A549 (cell line): Measurements from ENCODE around the gene RAE1. TPM values are rescaled to one million over a fixed set of nuclear protein-coding genes. Genes with fewer than 3 reads are reported as not detected.
A peak's percentile ranks its signal among the peaks of the same experiment; 100 is the strongest.

Experiments
- ATAC-seq, 2 experiments: fragments of 200-7000 bp in 1 of 2; fragments of >200 bp in 1 of 2; cut with Nextera tagmentation in 1 of 2; cut with Tn5 transposase in 1 of 2; 3 replicates each; pipeline versions ENCODE4 v1.8.0 to v1.9.1; 2018 to 2020; ENCODE audit warnings: mild to moderate bottlenecking in 1 of 2, moderate library complexity in 1 of 2
- CTCF ChIA-PET: fragments of 300-600 bp; sonication (Branson Sonifier 250); formaldehyde crosslinking; extraction: SDS; loops from one replicate; lab custom pipeline; 2021; ENCODE audit warnings: antibody characterized with exemption, inconsistent platforms; lab: Yijun Ruan, JAX
- POLR2A ChIA-PET: fragments of 350-600 bp; formaldehyde crosslinking; extraction: SDS; loops from one replicate; lab custom pipeline; 2021; ENCODE audit warnings: antibody characterized with exemption, inconsistent platforms; lab: Yijun Ruan, JAX
- DNase-seq, 2 experiments: peaks; one replicate each; pipeline versions ENCODE4 v3.0.0 to v3.0.0-alpha.2; 2011 to 2016; ENCODE audit warnings: low read depth in 1 of 2, low spot score in 1 of 2
- FAIRE-seq: peaks from 2 replicates; lab custom pipeline; 2011; peaks lifted over from hg19 to GRCh38; lab: Jason Lieb, UNC
- H3K27ac ChIP-seq, 2 experiments: fragments of >200 bp; sonication (Bioruptor Twin); formaldehyde crosslinking; 3 replicates each; pipeline ENCODE4 v1.5.1; 2016 to 2017
- H3K4me1 ChIP-seq: fragments of >200 bp; sonication (Bioruptor Twin); formaldehyde crosslinking; 3 replicates; pipeline ENCODE4 v1.6.1; 2016
- H3K4me2 ChIP-seq: fragments of >200 bp; sonication (Bioruptor Twin); formaldehyde crosslinking; 3 replicates; pipeline ENCODE4 v1.6.1; 2016
- H3K4me3 ChIP-seq: fragments of >200 bp; sonication (Bioruptor Twin); formaldehyde crosslinking; 3 replicates; pipeline ENCODE4 v1.5.1; 2016
- H3K9me3 ChIP-seq: fragments of >200 bp; sonication (Bioruptor Twin); formaldehyde crosslinking; 3 replicates; pipeline ENCODE4 v1.6.1; 2016
- ATOH8 ChIP-seq: fragments of 250-450 bp; sonication (Bioruptor Pico); IDR thresholded peaks from 2 replicates; pipeline ENCODE4 v1.5.0; 2020; ENCODE audit warnings: low read depth, mild to moderate bottlenecking, moderate library complexity
- CBX2 ChIP-seq: fragments of 200-600 bp; sonication (generic); IDR thresholded peaks from 2 replicates; pipeline ENCODE4 v1.6.1; 2016; ENCODE audit warnings: low read depth, mild to moderate bottlenecking, borderline replicate concordance
- CHD2 ChIP-seq: fragments of 150-350 bp; IDR thresholded peaks from 2 replicates; pipeline ENCODE4 v1.6.1; 2014; ENCODE audit warnings: low read length; ENCODE audit not compliant: partially characterized antibody
- EHMT2 ChIP-seq: fragments of 200-600 bp; sonication (generic); IDR thresholded peaks from 2 replicates; pipeline ENCODE4 v1.6.1; 2016; ENCODE audit warnings: antibody characterized with exemption, low read depth, mild to moderate bottlenecking, moderate library complexity
- GATA3 ChIP-seq: IDR thresholded peaks from 2 replicates; pipeline ENCODE4 v1.6.1; 2012; ENCODE audit warnings: borderline replicate concordance
- JUNB ChIP-seq: fragments of >200 bp; sonication (Bioruptor Twin); formaldehyde crosslinking; IDR thresholded peaks from 2 replicates; pipeline ENCODE4 v1.6.1; 2016
- KDM1A ChIP-seq: fragments of 200-600 bp; sonication (generic); IDR thresholded peaks from 2 replicates; pipeline ENCODE4 v1.6.1; 2016; ENCODE audit warnings: low read depth, mild to moderate bottlenecking
- MAFK ChIP-seq: fragments of 450-650 bp; IDR thresholded peaks from 2 replicates; pipeline ENCODE4 v1.6.1; 2014; ENCODE audit not compliant: partially characterized antibody
- MYC ChIP-seq: IDR thresholded peaks from 2 replicates; pipeline ENCODE4 v1.6.1; 2012; ENCODE audit warnings: mild to moderate bottlenecking, inconsistent platforms, low read length, improper control_type of control experiment, borderline replicate concordance
- NFE2L2 ChIP-seq: fragments of 150-350 bp; conservative IDR thresholded peaks from 2 replicates; pipeline ENCODE4 v1.6.1; 2014; ENCODE audit warnings: low read length
- RAD21 ChIP-seq, 2 experiments: fragments of >200 bp in 1 of 2; sonication (Bioruptor Twin) in 1 of 2; formaldehyde crosslinking in 1 of 2; IDR thresholded peaks in 1 of 2; conservative IDR thresholded peaks in 1 of 2; 2 replicates in 1 of 2; 3 replicates in 1 of 2; pipeline ENCODE4 v1.6.1; 2012 to 2018; ENCODE audit warnings: inconsistent platforms in 1 of 2
- REST ChIP-seq: fragments of 200-600 bp; sonication (generic); IDR thresholded peaks from 2 replicates; pipeline ENCODE4 v1.6.1; 2016; ENCODE audit warnings: antibody characterized with exemption, mild to moderate bottlenecking, moderate library complexity
- SMC3 ChIP-seq: fragments of >200 bp; sonication (Bioruptor Twin); formaldehyde crosslinking; IDR thresholded peaks from 3 replicates; pipeline ENCODE4 v1.6.1; 2018; ENCODE audit warnings: inconsistent platforms
- TFCP2L1 ChIP-seq: fragments of 250-450 bp; sonication (Bioruptor Pico); IDR thresholded peaks from 2 replicates; pipeline ENCODE4 v1.5.0; 2021; ENCODE audit warnings: mild to moderate bottlenecking
- TP53 ChIP-seq: fragments of 250-450 bp; sonication (Bioruptor Pico); IDR thresholded peaks from 2 replicates; pipeline ENCODE4 v1.5.0; 2021; ENCODE audit warnings: mild to moderate bottlenecking, moderate library complexity
- ZC3H11A ChIP-seq: fragments of 450-650 bp; IDR thresholded peaks from 2 replicates; pipeline ENCODE4 v1.6.1; 2014; ENCODE audit warnings: antibody characterized with exemption, mild to moderate bottlenecking
- WGBS: methylation state at CpG from one replicate; pipeline ENCODE4 v1.1.6; 2017; ENCODE audit errors: missing lambda C conversion rate; 5-methylcytosine and 5-hydroxymethylcytosine counted together
- polyA plus RNA-seq, 4 experiments: library from polyadenylated mRNA; depleted of rRNA in 3 of 4; stranded (reverse); fragments of >200 nt; fragmentation: RNase III in 1 of 4; extraction: RNeasy Plus Mini Kit Qiagen cat#74134 plus additional on column Dnase treatment in 1 of 4; gene quantifications; 2 replicates in 3 of 4; 3 replicates in 1 of 4; pipeline ENCODE4 v1.2.3, GENCODE V29; 2011 to 2017
- TF ChIP-seq, protein P1 (sequence below): fragments of >200 bp; sonication (Bioruptor Twin); formaldehyde crosslinking; IDR thresholded peaks from 3 replicates; pipeline ENCODE4 v1.5.1; 2016

RAE1 gene
- polyA plus RNA-seq, 2 of the 4 experiments (the other 2 are of a cell fraction) = 54.7 to 69.6 TPM

DNA sequence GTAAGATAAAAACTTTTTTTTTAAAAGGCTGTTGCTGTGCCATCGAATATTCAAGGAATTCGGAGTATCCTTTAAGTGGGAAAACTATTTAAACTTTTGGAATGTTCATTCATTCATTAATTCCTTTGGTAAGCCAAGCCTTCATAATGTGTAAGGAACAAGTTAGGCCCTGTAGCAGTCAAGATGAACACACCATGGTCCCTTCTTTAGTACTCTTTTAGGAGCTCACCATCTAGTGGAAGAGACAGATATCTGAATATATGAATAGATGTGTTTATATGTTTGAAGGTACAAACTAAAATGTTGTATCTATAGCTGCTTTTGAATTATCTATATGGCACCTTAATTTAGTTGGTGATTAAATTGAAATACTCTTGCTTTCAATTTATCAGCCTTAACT, 15.7 kb upstream of the RAE1 start:
- H3K4me2 ChIP-seq = no peak overlapping the region
- H3K4me1 ChIP-seq = no peaks in the 10 kb centered on the region
- FAIRE-seq (no peak), ATAC-seq (peak; percentile 54 to 85; a peak in 4 of 6 replicates), DNase-seq (peak in 1 of 2 experiments; percentile 27)
- no peak overlapping the region for H3K27ac ChIP-seq
- no peak overlapping the region for H3K4me3 ChIP-seq
- TF ChIP-seq, protein P1, sequence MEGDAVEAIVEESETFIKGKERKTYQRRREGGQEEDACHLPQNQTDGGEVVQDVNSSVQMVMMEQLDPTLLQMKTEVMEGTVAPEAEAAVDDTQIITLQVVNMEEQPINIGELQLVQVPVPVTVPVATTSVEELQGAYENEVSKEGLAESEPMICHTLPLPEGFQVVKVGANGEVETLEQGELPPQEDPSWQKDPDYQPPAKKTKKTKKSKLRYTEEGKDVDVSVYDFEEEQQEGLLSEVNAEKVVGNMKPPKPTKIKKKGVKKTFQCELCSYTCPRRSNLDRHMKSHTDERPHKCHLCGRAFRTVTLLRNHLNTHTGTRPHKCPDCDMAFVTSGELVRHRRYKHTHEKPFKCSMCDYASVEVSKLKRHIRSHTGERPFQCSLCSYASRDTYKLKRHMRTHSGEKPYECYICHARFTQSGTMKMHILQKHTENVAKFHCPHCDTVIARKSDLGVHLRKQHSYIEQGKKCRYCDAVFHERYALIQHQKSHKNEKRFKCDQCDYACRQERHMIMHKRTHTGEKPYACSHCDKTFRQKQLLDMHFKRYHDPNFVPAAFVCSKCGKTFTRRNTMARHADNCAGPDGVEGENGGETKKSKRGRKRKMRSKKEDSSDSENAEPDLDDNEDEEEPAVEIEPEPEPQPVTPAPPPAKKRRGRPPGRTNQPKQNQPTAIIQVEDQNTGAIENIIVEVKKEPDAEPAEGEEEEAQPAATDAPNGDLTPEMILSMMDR = 0 out of 3 replicates have a peak, but pooled peaks have one; percentile 16
- no peak for TF ChIP-seq NFE2L2
- TF ChIP-seq RAD21 (conservative IDR thresholded peaks at IDR 0.05 in 1 of 2, IDR thresholded peaks at IDR 0.05 in 1 of 2) = peak in 1 of 2 experiments; percentile 27; a peak in 2 of 5 replicates
- 0 out of 3 replicates have a peak, but pooled peaks have one; percentile 7 for TF ChIP-seq SMC3
- no peak for TF ChIP-seq ZC3H11A
- no peaks in the 10 kb centered on the region for H3K9me3 ChIP-seq
- POLR2A ChIA-PET = no interaction called here
- CTCF ChIA-PET = interaction anchor here (0.6 to 7.9 kb wide), 5 partner anchors 9 to 296 kb away, joined by 3 to 55 read pairs (median 4); no protein-coding TSS in a partner anchor
- WGBS = 9% methylated on average over 2 of the region's 2 CpGs

DNA sequence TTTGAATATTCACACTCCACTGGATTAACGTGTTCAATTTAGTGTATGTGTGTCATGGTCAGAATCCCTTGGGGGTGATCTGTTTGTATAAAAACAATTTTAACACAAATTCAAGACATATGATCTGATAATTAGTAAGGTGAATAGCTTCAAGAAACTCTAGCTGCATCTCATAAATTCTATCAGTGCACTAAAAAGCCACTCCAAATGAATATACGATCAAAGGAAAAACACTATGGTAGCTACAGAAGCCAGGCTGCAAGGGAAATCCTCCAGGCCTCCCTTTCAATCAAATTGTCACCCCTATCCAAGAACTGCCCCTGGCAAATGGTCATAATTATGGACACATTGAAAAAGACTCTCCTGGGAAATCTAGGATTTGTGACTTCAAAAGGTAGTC, 9.4 kb upstream of the RAE1 start:
- ChIA-PET CTCF (interaction anchor here (0.6 to 1.5 kb wide), 2 partner anchors 9 to 251 kb away, joined by 3 to 4 read pairs; no protein-coding TSS in a partner anchor), POLR2A (no interaction called here)
- ATAC-seq (no peak), DNase-seq (no peak), FAIRE-seq (no peak)
- Histone ChIP-seq H3K9me3 (no peaks in the 10 kb centered on the region), H3K4me2 (no peak overlapping the region), H3K27ac (no peak overlapping the region), H3K4me1 (no peaks in the 10 kb centered on the region), H3K4me3 (no peak overlapping the region)
- 63% methylated on average over 2 of the region's 2 CpGs for WGBS
- TF ChIP-seq MYC (no peak), MAFK (no peak), EHMT2 (no peak), REST (no peak), KDM1A (no peak), CHD2 (no peak), TP53 (CRISPR knock-in tag) (no peak), CBX2 (no peak), JUNB (no peak), GATA3 (no peak), TFCP2L1 (no peak)

DNA sequence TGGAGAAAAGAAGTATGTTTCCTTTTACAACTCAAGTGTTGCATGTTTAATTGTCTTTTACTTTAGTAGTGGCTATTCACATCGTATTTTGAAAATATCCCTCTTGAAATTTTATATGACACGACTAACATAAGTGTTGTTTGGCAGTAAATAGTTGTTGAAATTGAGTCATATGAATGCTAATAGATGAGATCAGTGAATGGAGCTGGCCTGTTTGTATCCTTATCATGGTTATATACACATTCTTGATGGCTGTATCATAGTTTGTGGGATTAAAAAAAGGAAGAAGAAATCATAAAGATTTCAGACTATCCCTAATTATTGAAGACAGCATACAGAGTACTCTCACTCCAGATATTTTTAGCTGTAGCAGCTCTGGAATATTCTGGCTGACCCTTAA, 8.2 kb upstream of the RAE1 start:
- Histone ChIP-seq H3K9me3 (no peaks in the 10 kb centered on the region), H3K4me1 (no peaks in the 10 kb centered on the region), H3K4me2 (no peak overlapping the region)
- CTCF ChIA-PET = interaction anchor here (0.9 to 1.5 kb wide), 2 partner anchors 10 to 251 kb away, joined by 4 read pairs; no protein-coding TSS in a partner anchor
- 5% methylated on average over 2 of the region's 2 CpGs for WGBS
- DNase-seq = no peak
- TF ChIP-seq ATOH8 (CRISPR knock-in tag) = no peak
- TF ChIP-seq, all 56 proteins: peak for 0
- no peak for ATAC-seq
- POLR2A ChIA-PET = no interaction called here
- no peak overlapping the region for H3K27ac ChIP-seq
- H3K4me3 ChIP-seq = no peak overlapping the region
- no peak for FAIRE-seq
